Measurements from ENCODE around the gene TRIM61. TPM values are rescaled to one million over a fixed set of nuclear protein-coding genes. Genes with fewer than 3 reads are reported as not detected.

Gene TRIM61
- polyA plus RNA-seq, 1 donor from 2014 or later: not detected

DNA sequence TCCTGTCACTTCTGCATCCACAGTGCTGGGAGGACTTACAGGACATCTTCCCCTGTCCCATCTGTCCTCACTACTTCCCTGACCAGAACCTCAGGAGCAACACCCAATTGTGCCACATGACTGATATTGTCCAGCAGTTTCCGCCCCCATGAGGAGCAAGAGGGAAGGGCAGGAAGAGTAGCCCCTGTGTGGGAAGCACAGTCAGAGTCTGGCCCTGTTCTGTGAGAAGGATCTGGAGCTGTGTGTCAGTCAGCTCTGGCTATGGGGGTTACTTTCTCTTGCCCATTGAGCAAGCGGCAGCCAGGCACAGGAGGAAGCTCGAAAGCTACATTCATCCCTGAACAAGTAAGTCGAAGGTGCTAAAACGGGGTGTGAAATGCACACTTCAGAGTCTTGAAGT is 39.5 kb upstream of the TRIM61 start:
- H3K79me2 ChIP-seq (replicated peaks; ENCODE audit: insufficient read depth, low read length): no peaks in the 10 kb centered on the region
- H3K9me3 ChIP-seq (ENCODE audit: low read length): no peaks in the 10 kb centered on the region
- no peaks in the 10 kb centered on the region for H4K20me1 ChIP-seq (ENCODE audit: insufficient read depth)
- H3K27ac ChIP-seq (ENCODE audit: low read length): no peak overlapping the region
- H3K27me3 ChIP-seq (ENCODE audit: insufficient read depth, low read depth, low read length): no peaks in the 10 kb centered on the region
- H3K4me3 ChIP-seq (ENCODE audit: low read length): no peak overlapping the region
- TF ChIP-seq POLR2AphosphoS5 (IDR thresholded peaks at IDR 0.05): no peak
- TF ChIP-seq EP300 (conservative IDR thresholded peaks at IDR 0.05; ENCODE audit: poor library complexity, severe bottlenecking): no peak
- no peak for TF ChIP-seq SMC3 (conservative IDR thresholded peaks at IDR 0.05; ENCODE audit: poor library complexity)
- no peak for TF ChIP-seq MXI1 (conservative IDR thresholded peaks at IDR 0.05; ENCODE audit: poor library complexity, severe bottlenecking)
- TF ChIP-seq TAF1 (IDR thresholded peaks at IDR 0.05; ENCODE audit: low read depth): no peak
- TF ChIP-seq, protein P1, sequence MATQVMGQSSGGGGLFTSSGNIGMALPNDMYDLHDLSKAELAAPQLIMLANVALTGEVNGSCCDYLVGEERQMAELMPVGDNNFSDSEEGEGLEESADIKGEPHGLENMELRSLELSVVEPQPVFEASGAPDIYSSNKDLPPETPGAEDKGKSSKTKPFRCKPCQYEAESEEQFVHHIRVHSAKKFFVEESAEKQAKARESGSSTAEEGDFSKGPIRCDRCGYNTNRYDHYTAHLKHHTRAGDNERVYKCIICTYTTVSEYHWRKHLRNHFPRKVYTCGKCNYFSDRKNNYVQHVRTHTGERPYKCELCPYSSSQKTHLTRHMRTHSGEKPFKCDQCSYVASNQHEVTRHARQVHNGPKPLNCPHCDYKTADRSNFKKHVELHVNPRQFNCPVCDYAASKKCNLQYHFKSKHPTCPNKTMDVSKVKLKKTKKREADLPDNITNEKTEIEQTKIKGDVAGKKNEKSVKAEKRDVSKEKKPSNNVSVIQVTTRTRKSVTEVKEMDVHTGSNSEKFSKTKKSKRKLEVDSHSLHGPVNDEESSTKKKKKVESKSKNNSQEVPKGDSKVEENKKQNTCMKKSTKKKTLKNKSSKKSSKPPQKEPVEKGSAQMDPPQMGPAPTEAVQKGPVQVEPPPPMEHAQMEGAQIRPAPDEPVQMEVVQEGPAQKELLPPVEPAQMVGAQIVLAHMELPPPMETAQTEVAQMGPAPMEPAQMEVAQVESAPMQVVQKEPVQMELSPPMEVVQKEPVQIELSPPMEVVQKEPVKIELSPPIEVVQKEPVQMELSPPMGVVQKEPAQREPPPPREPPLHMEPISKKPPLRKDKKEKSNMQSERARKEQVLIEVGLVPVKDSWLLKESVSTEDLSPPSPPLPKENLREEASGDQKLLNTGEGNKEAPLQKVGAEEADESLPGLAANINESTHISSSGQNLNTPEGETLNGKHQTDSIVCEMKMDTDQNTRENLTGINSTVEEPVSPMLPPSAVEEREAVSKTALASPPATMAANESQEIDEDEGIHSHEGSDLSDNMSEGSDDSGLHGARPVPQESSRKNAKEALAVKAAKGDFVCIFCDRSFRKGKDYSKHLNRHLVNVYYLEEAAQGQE (IDR thresholded peaks at IDR 0.05; ENCODE audit: borderline replicate concordance): no peak
- no peak for TF ChIP-seq RAD21 (conservative IDR thresholded peaks at IDR 0.05)
- TF ChIP-seq, protein P2, sequence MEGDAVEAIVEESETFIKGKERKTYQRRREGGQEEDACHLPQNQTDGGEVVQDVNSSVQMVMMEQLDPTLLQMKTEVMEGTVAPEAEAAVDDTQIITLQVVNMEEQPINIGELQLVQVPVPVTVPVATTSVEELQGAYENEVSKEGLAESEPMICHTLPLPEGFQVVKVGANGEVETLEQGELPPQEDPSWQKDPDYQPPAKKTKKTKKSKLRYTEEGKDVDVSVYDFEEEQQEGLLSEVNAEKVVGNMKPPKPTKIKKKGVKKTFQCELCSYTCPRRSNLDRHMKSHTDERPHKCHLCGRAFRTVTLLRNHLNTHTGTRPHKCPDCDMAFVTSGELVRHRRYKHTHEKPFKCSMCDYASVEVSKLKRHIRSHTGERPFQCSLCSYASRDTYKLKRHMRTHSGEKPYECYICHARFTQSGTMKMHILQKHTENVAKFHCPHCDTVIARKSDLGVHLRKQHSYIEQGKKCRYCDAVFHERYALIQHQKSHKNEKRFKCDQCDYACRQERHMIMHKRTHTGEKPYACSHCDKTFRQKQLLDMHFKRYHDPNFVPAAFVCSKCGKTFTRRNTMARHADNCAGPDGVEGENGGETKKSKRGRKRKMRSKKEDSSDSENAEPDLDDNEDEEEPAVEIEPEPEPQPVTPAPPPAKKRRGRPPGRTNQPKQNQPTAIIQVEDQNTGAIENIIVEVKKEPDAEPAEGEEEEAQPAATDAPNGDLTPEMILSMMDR (IDR thresholded peaks at IDR 0.05; ENCODE audit: poor library complexity, severe bottlenecking): no peak
- no peak for TF ChIP-seq EZH2 (IDR thresholded peaks at IDR 0.05; ENCODE audit: borderline replicate concordance, insufficient read depth, low read length, poor library complexity, severe bottlenecking)
- no peak overlapping the region for H2AFZ ChIP-seq (ENCODE audit: low read depth, low read length)
- no peaks in the 10 kb centered on the region for H3K36me3 ChIP-seq (ENCODE audit: insufficient read depth, low read length)
- no peaks in the 10 kb centered on the region for H3K9me2 ChIP-seq (ENCODE audit: insufficient read depth, low read length)
- H3F3A ChIP-seq (ENCODE audit: insufficient read depth, low read length, poor library complexity, severe bottlenecking): no peaks in the 10 kb centered on the region
- H3K9ac ChIP-seq (ENCODE audit: low read length): no peak overlapping the region
- no peak overlapping the region for H3K4me2 ChIP-seq (ENCODE audit: low read length)

DNA sequence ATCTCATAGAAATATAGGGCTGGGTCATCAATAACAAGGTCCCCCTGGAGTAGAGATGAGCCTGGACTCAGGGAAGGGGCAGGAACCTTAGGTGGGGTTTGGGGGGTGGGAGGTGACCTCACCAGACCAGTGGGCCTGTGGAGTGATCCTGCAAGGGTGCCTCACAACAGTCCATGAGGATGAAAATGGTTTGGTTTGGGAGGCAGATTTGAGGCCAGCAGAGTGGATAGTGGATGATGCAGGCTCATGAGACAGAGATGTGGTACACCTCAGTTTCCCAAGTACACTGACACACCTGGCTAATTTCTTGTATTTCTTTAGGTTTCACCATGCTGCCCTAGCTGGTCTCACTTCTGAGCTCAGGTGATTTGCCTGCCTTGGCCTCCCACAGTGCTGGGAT is 36.2 kb upstream of the TRIM61 start:
- H4K20me1 ChIP-seq (ENCODE audit: insufficient read depth): no peaks in the 10 kb centered on the region
- no peaks in the 10 kb centered on the region for H3K79me2 ChIP-seq (replicated peaks; ENCODE audit: insufficient read depth, low read length)
- no peak overlapping the region for H3K9ac ChIP-seq (ENCODE audit: low read length)
- H3F3A ChIP-seq (ENCODE audit: insufficient read depth, low read length, poor library complexity, severe bottlenecking): no peaks in the 10 kb centered on the region
- no peaks in the 10 kb centered on the region for H3K9me2 ChIP-seq (ENCODE audit: insufficient read depth, low read length)
- no peak for TF ChIP-seq TAF1 (IDR thresholded peaks at IDR 0.05; ENCODE audit: low read depth)
- TF ChIP-seq MXI1 (conservative IDR thresholded peaks at IDR 0.05; ENCODE audit: poor library complexity, severe bottlenecking): no peak
- TF ChIP-seq, protein P2 (IDR thresholded peaks at IDR 0.05; ENCODE audit: poor library complexity, severe bottlenecking): no peak
- TF ChIP-seq POLR2AphosphoS5 (IDR thresholded peaks at IDR 0.05): no peak
- TF ChIP-seq SMC3 (conservative IDR thresholded peaks at IDR 0.05; ENCODE audit: poor library complexity): no peak
- no peak for TF ChIP-seq EP300 (conservative IDR thresholded peaks at IDR 0.05; ENCODE audit: poor library complexity, severe bottlenecking)
- TF ChIP-seq, protein P1 (IDR thresholded peaks at IDR 0.05; ENCODE audit: borderline replicate concordance): no peak
- TF ChIP-seq EZH2 (IDR thresholded peaks at IDR 0.05; ENCODE audit: borderline replicate concordance, insufficient read depth, low read length, poor library complexity, severe bottlenecking): no peak
- no peak for TF ChIP-seq RAD21 (conservative IDR thresholded peaks at IDR 0.05)
- no peak overlapping the region for H3K4me3 ChIP-seq (ENCODE audit: low read length)
- H2AFZ ChIP-seq (ENCODE audit: low read depth, low read length): no peak overlapping the region
- no peaks in the 10 kb centered on the region for H3K36me3 ChIP-seq (ENCODE audit: insufficient read depth, low read length)
- no peak overlapping the region for H3K27ac ChIP-seq (ENCODE audit: low read length)
- H3K27me3 ChIP-seq (ENCODE audit: insufficient read depth, low read depth, low read length): no peaks in the 10 kb centered on the region
- no peak overlapping the region for H3K4me2 ChIP-seq (ENCODE audit: low read length)
- no peaks in the 10 kb centered on the region for H3K9me3 ChIP-seq (ENCODE audit: low read length)
